GM21526 (cell line): ENCODE results near the gene VAMP2.

Experiments used
- ATAC-seq: cut with Tn5 transposase; IDR thresholded peaks from one replicate; pipeline ENCODE4 v1.9.1; 2021; ENCODE audit warnings: moderate library complexity; ENCODE audit not compliant: unreplicated experiment, low FRiP score

VAMP2 gene

DNA sequence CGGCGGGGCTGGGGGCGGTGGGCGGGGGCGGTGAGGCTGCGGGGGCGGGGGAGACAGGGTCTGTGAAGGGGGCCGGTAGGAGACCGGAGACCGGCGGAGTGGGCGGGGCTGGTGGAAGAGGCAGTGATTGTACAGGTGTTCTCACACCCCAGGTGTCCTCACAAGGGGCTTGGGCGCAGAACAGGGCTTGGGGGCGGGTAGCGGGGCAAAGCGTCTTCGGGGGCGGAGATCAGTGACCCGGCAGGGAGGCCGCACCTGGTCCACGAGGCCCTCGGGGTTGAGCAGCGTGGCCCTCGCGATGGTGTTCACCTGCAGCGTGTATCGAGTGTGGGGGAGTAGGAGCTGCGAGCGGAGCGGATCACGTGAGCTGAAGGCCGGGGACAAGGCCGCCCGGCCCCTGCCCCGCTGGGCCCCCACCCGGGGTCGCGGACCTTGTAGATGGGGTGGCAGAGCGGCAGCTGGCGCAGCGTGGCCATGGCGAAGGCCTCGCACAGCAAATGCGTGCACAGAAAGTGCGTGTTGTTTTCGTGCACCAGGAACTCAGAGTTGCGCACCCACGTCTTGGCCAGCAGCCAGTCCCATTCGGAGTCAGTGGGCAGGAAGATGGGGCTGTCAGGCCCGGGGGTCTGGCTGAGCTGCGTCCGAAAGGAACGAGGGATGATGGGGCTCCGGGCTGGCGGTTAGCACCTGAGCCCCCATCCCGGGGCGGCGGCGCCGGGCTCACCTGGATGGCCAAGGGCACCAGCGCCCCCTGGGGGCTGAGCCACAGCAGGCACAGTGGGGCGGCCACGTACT is 52.9 kb downstream of the VAMP2 start:
- ATAC-seq = no peak
